NCI-H345 treated with DMSO at 0.1 percent for 48 hours (cell line): ENCODE data around the gene RBM20.
A peak's percentile ranks its signal among the peaks of the same experiment; 100 is the strongest.
"Not testable (repeated sequence)": the region's sequence is repeated elsewhere in the genome, so short reads cannot be mapped to it uniquely, and the experiment has no call there.

Source experiments
- DNase-seq: peaks from one replicate; lab custom pipeline; 2025; ENCODE audit not compliant: unreplicated experiment; lab: John Stamatoyannopoulos, UW

The RBM20 gene

GRCh38 chr10:110864662-110865140 is 220.6 kb downstream of the RBM20 start:
- no peak for DNase-seq

GRCh38 chr10:110865186-110865808 is 221.2 kb downstream of the RBM20 start:
- no peak for DNase-seq

GRCh38 chr10:110865809-110866482 is 221.8 kb downstream of the RBM20 start:
- DNase-seq = no peak

GRCh38 chr10:110867011-110867806 is 223.1 kb downstream of the RBM20 start:
- DNase-seq = not testable (repeated sequence)

GRCh38 chr10:110867807-110868465 is 223.8 kb downstream of the RBM20 start:
- DNase-seq = no peak

GRCh38 chr10:110868981-110869380 is 224.8 kb downstream of the RBM20 start:
- no peak for DNase-seq

GRCh38 chr10:110870823-110871297 is 226.7 kb downstream of the RBM20 start:
- no peak for DNase-seq

GRCh38 chr10:110871298-110872084 is 227.4 kb downstream of the RBM20 start, which contains the start of gene PDCD4:
Gene PDCD4, plus strand, starts transcription at chr10:110871928. Its CDS starts 4,100 bp downstream, at chr10:110876028.
- DNase-seq = peak; percentile 70

GRCh38 chr10:110872145-110872983 is 228.2 kb downstream of the RBM20 start:
- DNase-seq = peak; percentile 2

- no peak for DNase-seq
Observed at GRCh38 chr10:110872984-110873923, 229.1 kb downstream of the RBM20 start.

GRCh38 chr10:110873951-110874350 is 229.8 kb downstream of the RBM20 start:
- no peak for DNase-seq

GRCh38 chr10:110876000-110876399 is 231.9 kb downstream of the RBM20 start:
- no peak for DNase-seq

GRCh38 chr10:110876788-110877187 is 232.7 kb downstream of the RBM20 start:
- no peak for DNase-seq

- no peak for DNase-seq
Observed at GRCh38 chr10:110880012-110880411, 235.9 kb downstream of the RBM20 start.

GRCh38 chr10:110881247-110881646 is 237.1 kb downstream of the RBM20 start:
- no peak for DNase-seq

GRCh38 chr10:110881905-110882304 is 237.8 kb downstream of the RBM20 start:
- DNase-seq = no peak

GRCh38 chr10:110883924-110884323 is 239.8 kb downstream of the RBM20 start:
- DNase-seq = no peak
